ENCODE data around the gene NR3C1.

The NR3C1 gene

DNA sequence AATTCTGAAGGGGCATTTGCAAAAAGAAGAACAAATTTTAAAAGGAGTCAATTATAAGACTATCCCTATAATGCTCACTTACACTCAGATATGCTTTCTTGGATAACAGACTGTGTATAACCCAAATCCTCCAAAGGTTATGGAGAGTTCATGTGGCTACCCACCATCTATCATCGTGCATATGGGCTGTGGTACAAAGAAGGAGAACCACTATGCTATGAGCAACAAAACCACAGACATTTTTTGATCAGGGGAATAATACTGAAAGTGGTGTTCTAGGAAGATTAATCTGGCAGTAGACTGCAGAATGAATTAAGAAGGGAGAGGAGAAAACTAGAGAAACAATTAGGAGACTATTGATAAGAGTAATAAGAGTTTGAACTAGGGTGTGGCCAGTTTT, 16.8 kb downstream of the NR3C1 start:
- Histone ChIP-seq H3K4me1 (peaks cover 0 to 59% (median 14%) of the 10 kb centered on the region in 4 donors), H3K4me3 (no peak overlapping the region), H3K27ac (no peak overlapping the region), H3K36me3 (peaks cover 0 to 12% (median 6%) of the 10 kb centered on the region in 3 donors), H3K9me3 (peaks cover 0 to 15% (median 0%) of the 10 kb centered on the region in 3 donors), H3K27me3 (no peaks in the 10 kb centered on the region)
- no peak for DNase-seq
- TF ChIP-seq, protein P1, sequence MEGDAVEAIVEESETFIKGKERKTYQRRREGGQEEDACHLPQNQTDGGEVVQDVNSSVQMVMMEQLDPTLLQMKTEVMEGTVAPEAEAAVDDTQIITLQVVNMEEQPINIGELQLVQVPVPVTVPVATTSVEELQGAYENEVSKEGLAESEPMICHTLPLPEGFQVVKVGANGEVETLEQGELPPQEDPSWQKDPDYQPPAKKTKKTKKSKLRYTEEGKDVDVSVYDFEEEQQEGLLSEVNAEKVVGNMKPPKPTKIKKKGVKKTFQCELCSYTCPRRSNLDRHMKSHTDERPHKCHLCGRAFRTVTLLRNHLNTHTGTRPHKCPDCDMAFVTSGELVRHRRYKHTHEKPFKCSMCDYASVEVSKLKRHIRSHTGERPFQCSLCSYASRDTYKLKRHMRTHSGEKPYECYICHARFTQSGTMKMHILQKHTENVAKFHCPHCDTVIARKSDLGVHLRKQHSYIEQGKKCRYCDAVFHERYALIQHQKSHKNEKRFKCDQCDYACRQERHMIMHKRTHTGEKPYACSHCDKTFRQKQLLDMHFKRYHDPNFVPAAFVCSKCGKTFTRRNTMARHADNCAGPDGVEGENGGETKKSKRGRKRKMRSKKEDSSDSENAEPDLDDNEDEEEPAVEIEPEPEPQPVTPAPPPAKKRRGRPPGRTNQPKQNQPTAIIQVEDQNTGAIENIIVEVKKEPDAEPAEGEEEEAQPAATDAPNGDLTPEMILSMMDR (IDR thresholded peaks at IDR 0.05): no peak
- intact Hi-C loops (cut with DNase I; ENCODE audit: low total_unique reads): no loop called here

DNA sequence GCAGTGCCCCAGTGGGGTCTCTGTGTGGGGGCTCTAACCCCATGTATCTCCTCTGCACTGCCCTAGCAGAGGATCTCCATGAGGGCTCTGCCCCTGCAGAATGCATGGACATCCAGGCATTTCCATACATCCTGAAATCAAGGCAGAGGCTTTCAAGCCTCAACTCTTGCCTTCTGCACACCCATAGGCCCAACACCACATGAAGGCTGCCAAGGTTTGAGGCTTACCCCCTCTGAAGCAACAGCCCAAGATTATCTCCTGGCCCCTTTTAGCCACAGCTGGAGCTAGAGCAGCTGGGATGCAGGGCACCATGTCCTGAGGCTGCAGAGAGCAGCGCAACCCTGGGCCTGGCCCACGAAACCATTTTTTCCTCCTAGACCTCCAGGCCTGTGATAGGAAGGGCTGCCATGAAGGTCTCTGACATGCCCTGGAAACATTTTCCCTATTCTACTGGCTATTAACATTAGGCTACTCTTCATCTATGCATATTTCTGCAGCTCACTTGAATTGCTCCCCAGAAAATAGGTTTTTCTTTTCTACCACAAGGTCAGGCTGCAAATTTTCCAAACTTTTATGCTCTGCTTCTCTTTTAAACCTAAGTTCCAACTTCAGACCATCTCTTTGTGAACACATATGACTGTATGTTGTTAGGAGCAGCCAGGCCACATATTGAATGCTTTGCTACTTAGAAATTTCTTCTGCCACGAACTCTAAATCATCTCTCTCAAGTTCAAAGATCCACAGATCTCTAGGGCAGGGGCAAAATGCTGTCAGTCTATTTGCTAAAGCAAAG, 18.4 kb downstream of the NR3C1 start:
- no peak for DNase-seq
- TF ChIP-seq, protein P1 (IDR thresholded peaks at IDR 0.05): no peak
- peaks cover 0 to 12% (median 6%) of the 10 kb centered on the region in 3 donors for H3K36me3 ChIP-seq
- H3K27ac ChIP-seq: no peak overlapping the region
- H3K4me3 ChIP-seq: no peak overlapping the region
- H3K27me3 ChIP-seq: no peaks in the 10 kb centered on the region
- intact Hi-C loops (cut with DNase I; ENCODE audit: low total_unique reads): no loop called here
- H3K4me1 ChIP-seq: peaks cover 0 to 49% (median 6%) of the 10 kb centered on the region in 4 donors
- H3K9me3 ChIP-seq: peaks cover 0 to 15% (median 0%) of the 10 kb centered on the region in 3 donors

DNA sequence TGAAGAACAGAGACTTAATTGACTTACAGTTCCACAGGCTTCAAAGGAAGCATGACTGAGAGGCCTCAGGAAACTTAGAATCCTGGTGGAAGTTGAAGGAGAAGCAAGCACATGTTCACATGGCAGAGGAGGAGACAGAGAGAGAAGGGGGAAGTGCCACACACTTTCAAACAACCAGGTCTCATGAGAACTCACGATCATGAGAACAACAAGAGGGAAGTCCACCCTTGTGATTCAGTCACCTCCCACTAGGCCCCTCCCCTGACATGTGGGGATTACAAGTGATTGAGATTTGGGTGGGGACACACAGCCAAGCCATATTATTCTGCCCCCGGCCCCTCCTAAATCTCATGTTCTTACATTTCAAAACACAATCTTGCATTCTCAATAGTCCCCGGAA, 19.5 kb downstream of the NR3C1 start:
- DNase-seq: no peak
- no peak overlapping the region for H3K4me3 ChIP-seq
- no peaks in the 10 kb centered on the region for H3K27me3 ChIP-seq
- TF ChIP-seq, protein P1 (IDR thresholded peaks at IDR 0.05): no peak
- peaks cover 0 to 49% (median 1%) of the 10 kb centered on the region in 4 donors for H3K4me1 ChIP-seq
- intact Hi-C loops (cut with DNase I; ENCODE audit: low total_unique reads): no loop called here
- no peak overlapping the region for H3K27ac ChIP-seq
- peaks cover 0 to 15% (median 0%) of the 10 kb centered on the region in 3 donors for H3K9me3 ChIP-seq
- H3K36me3 ChIP-seq: peaks cover 0 to 12% (median 6%) of the 10 kb centered on the region in 3 donors

DNA sequence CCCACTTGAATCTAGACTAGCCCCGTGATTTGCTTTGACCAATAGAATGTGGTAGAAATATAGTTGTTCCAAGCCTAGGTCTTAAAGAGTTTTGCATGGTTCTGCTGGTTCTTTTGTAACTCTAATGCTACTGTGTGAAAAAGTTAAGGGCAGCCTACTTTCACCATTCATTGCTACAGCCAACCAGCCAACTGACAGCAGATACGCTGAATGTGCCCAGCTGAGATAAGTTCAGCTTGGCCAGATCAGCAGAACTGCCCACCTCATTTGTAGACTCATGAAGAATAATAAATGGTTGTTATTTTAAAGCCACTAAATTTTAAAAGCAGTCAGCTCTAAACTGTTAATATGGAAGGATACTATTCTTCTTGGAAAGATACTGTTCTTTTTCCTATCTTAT, 23.9 kb downstream of the NR3C1 start:
- Histone ChIP-seq H3K4me3 (no peak overlapping the region), H3K4me1 (peaks cover 0 to 54% (median 7%) of the 10 kb centered on the region in 4 donors), H3K9me3 (peaks cover 0 to under 1% (median 0%) of the 10 kb centered on the region in 3 donors), H3K27ac (no peak overlapping the region), H3K27me3 (no peaks in the 10 kb centered on the region), H3K36me3 (peaks cover 0 to 3% (median 2%) of the 10 kb centered on the region in 3 donors)
- intact Hi-C loops (cut with DNase I; ENCODE audit: low total_unique reads): no loop called here
- TF ChIP-seq, protein P1 (IDR thresholded peaks at IDR 0.05): no peak
- DNase-seq: no peak

DNA sequence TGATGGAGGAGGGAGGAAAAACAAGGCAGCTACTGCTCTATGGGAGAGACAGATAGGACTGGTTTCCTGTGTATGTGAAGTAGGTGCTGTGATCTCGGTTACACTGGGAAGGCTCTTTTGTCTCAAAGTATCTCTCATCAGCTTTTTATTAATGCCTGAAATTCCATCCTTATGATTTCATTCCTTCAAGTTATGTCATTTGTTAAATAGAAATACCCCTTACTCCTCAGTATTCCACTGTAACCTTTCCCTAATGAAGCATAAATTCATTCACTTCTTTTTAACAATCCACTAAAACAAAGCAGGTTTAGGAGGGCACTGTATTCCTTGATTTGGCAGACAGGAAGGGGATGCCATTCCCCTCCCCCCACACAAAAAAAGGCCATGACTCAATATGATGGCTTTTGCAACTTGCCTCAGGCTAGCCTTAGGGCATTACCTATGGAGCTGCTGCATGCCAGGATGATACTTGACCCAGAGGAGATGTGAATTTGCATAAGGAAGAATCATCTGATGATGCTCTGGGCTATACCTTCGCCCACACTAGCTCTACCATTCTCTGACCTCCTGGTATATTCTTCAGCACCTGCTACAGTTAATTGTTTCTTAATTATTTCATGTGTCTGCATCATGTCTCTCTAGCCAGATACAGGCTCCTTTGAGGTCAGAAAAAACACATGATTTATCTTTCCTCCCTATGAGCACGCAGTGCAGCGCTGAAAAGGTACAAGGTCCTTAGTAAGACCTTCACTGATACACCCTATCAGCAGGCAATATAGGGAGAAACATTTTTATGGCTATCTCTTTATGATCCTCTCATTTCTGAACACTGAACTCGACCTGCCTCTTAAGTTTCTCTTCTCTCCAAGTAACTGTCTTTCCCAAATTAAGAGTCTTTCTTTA, 26.3 kb downstream of the NR3C1 start:
- Histone ChIP-seq H3K27ac (no peak overlapping the region), H3K4me1 (peaks cover 0 to 57% (median 9%) of the 10 kb centered on the region in 4 donors), H3K36me3 (no peaks in the 10 kb centered on the region), H3K4me3 (no peak overlapping the region), H3K27me3 (no peaks in the 10 kb centered on the region), H3K9me3 (no peaks in the 10 kb centered on the region)
- TF ChIP-seq, protein P1 (IDR thresholded peaks at IDR 0.05): no peak
- no peak for DNase-seq
- intact Hi-C loops (cut with DNase I; ENCODE audit: low total_unique reads): no loop called here

All from tibial artery (tissue), 4 donors.